GM19467 (cell line): ENCODE results near the gene REEP6.
A peak's percentile ranks its signal among the peaks of the same experiment; 100 is the strongest.

Experiments
- ATAC-seq: cut with Tn5 transposase; IDR thresholded peaks from one replicate; pipeline ENCODE4 v1.9.1; 2021; ENCODE audit warnings: mild to moderate bottlenecking, moderate library complexity; ENCODE audit not compliant: unreplicated experiment

The REEP6 gene

DNA sequence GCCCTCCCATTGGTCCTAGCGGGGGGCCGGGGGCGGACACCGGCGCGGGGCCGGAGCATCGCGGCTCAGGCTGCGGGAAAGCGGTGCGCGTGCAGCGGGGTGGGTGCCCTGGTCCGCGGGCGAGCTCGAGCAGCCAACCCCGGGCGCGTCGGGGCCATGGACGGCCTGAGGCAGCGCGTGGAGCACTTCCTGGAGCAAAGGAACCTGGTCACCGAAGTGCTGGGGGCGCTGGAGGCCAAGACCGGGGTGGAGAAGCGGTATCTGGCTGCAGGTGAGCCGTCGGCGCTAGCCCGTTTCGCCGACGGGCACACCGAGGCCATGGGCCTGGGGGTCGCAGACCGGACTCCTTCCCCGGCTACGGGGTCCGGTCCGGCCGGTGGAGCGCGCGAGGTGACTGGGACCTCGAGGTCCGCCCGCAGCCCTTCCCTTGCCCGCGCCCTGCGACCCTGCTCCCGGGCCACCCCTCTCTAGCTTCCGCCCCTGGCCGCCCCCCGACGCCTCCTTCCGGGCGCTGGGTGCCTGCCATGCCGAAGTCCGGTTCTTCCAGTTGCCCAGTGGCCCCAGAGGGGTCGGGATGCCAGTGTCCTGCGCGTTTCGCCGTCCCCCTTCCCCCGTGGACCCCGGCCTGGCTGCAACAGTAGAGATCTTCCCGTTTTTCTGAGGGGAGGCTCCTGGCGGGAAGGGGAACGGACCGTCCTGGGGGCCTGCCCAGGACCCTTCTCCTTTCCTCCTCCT lies at the start of gene REEP6:
Gene REEP6, plus strand, starts transcription at position 68 of the 735 bp plus-strand sequence. Its CDS starts 89 bp downstream, at position 157.
- no peak for ATAC-seq

GRCh38 chr19:1441677-1442438 lies 49.1 kb upstream of the REEP6 start:
- ATAC-seq, result no peak

DNA sequence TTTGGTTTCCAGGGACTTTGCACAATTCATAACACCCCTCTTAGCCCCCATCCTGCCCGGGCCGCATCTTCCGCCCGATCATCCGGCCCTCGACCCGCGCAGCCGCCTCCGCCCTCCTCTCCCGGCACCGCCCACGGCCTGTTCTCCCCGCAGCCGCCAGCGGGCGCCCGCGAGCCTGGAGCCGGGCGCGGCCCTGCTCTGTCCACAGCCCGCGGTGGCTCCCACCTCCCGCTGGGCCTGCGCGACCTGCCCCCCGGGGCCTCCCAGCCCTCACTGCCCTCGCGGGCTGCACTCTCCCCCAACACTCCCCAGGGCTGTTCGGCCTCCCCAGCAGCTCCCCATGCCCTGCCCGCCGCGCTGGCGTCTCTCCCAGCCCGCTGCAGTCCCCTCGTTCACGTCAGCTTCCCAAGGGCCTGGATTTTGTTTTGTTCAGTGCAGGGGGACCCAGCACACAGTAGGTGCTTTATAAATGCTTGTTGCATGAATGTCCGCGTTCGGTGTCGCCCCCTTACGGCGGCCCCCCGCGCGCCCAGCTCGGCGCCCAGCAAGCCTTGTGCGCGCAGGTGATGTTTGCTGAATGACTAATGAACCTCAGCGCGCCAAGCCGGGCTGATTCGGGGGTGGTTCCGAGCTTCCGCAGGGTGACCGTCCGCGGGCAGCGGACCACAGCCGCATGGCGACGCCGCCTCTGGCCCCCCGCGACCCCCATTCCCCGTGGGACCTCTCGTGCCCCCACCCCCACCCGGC lies 45.6 kb upstream of the REEP6 start:
- peak; percentile 70 for ATAC-seq

DNA sequence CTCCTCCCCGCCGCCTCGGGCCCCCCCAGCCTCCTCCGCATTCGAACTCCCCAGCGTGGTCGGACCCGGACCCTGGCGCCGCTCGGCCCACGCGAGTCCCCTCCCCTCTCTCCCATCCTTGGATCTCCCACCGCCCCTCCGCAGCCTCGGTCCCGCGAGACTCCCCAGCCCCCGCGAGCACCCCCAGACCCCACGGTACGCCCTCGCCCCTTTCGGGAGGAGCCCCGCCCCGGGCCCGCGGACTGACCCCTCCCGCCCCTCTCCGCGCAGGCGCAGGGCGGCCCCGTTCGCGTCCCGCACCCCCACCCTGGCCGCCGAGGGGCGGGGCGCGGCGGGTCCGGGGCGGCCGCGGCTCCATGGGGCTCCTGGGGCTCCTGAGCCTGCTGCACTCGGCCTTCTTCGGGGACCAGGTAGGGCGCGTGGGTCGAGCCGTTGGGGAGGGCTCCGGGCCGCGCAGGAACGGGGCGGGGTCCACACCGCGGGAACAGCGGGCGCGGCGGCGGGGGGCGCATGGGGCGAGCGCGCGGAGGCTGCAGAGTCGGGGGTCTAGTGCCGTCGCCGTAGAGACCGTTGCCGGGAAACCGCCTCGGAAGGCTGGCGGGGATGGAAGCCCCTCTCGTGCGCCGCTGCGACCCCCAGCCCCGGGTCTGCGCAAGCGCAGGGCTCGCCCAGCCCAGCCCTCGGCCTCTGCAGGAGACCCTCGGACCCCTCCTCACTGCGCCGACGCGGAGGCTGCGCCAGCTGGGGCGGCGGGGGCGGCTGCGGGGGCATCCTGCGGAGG lies 44.9 kb upstream of the REEP6 start:
- ATAC-seq, result no peak

DNA sequence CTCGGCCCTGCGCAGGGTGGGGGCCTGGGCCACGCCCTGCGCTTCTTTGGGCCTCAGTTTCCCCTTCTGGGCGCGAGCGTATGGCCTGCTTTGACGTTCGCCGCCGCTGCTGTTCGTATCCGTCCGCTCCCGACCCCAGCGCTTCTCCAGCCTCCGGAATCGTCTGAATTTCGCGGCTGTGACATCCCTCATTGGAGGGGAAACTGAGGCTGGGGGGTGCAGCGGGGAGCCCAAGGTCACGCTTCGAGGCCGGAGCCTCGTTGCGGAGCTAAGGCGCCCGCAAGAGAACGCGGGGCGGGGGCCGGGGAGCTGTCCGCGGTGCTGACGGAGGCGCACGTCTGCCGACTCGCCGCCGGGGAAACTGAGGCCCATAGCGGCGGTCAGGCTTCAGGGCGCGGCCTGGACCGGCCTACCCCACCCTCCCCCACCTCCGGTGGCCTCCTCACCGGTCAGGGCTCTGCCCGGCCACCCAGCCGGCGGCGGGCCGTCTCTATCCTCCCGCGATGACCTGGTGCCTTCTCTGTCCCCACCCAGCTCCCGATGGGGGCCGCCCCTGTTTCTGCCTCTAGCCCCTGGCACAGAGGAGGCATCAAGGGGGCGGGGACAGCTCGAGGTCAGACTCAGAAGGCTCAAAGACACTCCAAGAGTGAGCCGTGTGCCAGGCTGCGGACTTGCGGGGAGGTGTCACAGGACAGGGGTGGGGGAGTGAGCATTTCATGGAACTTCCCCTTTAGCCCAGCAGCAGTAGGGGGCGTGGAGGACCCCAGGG lies 44.1 kb upstream of the REEP6 start:
- ATAC-seq, result no peak

DNA sequence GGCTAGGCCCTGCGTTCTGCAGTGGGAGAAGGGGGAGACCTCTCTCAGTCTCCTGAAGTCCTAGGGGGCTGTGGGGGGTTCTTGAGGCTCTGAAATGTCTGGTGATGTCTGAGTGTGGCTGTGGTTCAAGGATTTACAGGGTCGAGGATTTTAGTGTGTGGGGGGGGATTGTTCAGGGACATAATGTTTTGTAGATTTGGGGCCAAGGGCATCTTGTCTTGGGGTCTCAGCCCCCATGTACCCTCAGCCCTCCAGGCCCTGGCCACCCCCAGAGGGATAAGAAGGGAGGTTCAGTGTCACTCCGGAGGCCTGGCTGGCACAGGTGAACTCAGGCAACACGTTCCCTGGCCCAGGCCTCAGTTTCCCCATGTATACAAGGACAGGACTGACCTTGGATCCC lies 43.5 kb upstream of the REEP6 start:
- ATAC-seq, result no peak

DNA sequence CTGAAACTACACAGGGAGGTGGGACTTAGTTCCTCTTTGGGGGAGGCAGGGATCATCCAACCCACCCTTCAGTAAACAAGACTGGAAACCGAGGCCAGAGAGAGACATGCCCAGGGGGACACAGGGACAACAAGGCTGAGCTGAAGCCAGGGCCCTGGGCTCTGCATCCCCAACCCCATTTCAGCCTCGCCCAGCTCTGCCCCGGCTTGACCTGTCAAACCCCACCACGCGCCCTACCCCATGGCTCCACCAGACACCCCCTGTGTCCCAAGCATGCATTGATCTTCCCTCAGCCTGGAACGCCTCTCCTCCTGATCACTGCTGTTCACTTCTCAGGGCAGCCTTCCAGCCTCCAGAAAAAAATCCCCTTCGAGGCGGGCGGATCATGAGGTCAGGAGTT lies 43.0 kb upstream of the REEP6 start:
- no peak for ATAC-seq

DNA sequence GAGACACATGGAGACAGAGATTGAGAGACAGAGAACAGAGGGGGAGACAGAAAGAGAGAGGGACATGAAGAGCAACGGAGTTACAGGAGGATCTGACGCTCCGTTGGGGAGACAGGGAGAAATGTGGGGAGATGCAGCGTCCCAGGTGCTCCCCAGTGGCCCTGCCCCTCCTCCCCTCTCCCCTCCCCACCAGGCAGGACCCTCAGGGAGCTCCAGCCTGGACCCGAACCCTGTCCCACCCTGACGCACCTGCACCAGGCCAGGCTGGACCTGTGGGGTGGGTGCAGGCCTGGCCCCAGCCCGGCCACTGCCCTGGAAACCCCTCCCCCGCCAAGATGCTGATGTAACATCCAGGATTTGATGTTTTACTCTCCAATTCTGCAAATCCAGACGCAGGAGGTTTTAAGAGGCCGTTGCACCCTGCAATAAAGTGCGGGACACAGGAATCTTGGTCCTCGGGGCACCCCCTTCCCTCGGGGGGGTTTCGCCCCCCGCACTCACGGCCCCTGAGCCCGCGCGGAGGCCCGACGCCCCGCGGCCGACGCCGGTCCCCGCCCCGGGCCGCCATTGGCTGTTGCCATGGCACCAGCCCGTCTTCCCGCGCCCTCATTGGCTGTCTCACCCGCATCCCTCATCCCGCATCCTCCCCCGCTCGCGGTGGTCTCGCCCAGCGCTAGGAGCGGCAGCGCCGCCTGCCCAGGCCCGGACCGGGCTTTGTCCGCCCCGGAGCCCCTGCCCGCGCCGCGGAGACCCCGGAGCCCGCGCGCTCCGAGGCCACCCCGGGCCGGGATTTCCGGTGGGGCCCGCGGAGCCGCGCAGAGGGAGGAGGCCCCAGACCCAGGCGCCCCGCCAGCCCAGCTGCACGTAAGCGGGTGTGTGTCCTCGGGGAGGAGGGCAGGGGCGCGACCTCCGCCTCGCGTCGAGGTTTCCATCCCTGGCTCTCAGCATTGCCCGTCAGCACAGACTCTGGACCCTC lies 41.2 kb upstream of the REEP6 start, which contains the start of gene APC2:
Gene APC2, plus strand, starts transcription at position 655 of the 976 bp plus-strand sequence. CDS start 2,881 bp downstream, outside the sequence.
- ATAC-seq, result no peak

DNA sequence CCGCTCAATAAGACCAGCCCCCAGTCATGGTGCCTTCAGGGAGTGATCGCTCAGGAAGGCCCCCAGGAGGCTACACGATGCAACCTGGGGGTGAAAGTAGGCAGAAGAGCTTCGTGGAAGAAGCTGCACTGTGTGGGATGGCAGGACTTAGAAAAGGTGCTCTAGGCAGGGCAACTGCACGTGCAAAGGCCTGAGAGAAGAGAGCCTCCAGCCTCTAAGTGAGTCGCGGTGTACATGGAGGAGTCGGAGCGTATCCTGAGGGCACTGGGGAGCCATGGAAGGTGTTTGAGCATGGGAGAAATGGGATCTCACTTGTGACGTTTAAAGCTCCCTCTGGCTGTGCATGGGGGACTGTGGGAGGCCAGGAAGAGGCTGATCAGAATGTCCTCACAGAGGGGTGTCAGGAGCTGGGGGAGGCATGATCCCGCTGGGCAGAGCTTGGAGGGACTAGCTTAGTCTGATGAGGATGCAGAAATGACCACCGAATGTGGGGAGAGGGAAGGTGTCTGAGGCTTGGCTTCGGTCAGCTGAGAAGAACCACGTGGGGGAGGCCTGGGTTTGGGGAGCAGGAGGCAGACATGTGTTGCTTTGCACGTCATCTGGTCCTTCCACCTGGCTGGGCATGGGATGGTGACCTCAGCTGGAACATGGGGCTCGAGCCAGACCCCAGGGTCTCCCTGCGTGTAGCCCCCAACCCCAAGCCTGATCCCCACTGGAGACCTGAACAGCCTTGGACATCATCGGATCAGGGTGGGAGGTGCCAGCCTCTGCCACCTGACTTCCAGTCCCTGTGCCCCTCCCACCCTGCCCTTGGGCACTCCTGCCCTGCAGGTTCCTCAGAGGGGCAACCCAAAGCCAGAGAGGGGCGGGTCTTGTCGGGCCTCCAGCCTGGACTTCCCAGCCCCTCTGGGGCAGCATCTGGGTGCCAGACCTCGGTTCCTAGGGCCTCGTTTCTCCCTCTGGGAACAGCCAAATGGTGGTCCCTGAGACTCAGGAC lies 39.9 kb upstream of the REEP6 start:
- no peak for ATAC-seq

DNA sequence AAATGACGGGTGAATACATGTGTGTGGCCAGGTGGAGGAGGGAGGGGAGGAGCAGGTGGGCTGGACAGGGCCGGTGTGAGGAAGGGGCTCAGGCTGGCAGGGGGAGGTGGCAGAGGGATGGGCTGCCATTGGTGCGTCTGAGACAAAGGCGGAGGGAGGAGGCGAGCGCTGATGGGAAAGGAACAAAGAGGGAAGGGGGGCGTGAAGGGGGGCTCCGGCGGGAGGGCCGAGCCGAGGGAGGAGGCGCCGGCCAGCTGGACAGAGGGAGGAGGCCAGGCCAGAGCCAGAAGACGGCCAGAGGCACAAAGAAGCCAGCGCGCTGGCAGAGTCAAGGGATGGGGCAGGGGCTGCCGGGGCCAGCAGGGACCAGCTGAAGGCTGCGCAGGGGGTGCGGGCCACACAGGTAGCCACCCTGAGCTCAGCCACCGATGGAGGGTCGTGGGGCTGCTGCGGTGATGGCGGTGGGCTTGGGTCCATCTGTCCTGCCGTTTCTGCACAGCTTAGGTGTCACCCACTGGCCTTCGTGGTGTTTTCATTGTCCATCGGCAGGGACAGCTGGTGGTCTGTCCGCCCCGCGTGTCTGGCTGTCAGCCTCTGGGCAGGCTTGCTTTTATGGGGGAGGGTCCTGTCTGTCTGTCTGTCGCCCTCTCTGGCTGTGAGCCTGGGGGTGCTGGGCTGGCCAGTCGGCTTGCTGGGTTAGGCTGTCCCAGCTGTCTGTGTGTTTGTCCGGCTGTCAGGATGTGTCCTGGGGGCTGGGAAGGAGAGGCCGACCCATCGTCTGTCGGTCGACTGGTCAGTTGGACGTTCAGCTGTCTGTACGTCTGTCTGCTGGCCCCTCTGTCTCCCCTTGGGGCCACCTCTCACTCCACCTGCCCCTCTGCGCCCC lies 38.8 kb upstream of the REEP6 start:
- ATAC-seq, result no peak

DNA sequence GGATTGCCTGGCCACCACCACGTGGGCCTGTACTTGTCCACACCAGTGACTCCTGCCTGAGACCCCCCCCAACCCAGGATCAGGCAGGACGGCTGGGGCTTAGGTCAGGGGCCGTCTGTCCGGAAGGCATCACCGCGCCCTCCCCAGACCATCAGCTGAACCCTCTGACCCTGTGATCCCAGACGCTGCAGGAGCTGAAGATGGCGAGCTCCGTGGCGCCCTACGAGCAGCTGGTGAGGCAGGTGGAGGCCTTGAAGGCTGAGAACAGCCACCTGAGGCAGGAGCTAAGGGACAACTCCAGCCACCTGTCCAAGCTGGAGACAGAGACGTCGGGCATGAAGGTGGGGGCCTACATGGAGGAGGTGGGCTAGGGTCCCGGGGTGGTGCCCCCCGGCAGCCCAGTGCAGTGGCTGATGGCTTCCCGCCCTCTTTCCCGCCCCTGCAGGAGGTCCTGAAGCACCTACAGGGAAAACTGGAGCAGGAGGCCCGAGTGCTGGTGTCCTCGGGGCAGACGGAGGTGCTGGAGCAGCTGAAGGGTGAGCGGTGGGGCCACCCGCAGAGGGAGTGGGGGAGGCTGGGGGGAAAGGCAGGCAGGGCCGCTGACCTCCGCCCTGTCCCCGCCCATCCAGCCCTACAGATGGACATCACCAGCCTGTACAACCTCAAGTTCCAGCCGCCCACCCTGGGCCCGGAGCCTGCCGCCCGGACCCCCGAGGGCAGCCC lies 38.0 kb upstream of the REEP6 start:
- no peak for ATAC-seq

DNA sequence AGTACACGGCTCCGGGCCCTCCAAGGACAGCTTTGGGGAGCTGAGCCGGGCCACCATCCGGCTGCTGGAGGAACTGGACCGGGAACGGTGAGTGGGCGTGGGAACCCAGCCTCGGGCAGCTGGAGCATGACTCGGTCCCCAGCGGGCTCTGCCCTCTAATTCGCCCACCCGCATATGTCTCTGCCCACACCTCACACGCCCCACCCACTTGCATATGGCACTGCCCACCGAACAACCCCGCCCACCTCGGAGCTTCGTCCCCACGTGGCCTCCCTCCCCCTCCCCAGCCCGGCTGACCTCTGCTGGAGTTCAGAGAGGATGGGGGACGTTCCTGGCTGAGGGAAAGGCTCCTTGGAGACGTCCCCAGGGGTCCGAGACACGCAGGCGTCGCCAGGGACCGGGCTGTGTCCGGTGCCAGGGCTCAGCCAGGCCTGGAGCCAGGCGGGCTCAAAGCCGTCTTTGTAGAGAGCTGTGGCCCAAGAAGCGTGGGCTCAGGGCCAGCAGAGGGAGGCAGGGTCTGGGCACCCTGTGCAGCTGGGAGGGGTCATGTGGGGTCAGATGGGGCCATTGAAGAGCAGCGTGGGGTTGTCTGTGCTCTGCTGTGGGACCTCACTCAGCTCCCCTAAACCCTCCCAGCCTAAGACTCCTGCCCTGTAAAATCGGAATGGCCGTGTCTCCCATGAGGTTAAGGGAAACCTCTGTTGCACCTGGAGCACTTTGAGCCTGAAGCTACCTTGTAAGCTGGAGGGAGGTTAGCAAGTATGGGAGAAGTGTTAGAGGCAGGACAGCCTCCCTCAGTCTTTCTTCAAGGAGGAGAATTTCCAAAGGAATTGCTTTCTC lies 37.2 kb upstream of the REEP6 start:
- ATAC-seq, result no peak

DNA sequence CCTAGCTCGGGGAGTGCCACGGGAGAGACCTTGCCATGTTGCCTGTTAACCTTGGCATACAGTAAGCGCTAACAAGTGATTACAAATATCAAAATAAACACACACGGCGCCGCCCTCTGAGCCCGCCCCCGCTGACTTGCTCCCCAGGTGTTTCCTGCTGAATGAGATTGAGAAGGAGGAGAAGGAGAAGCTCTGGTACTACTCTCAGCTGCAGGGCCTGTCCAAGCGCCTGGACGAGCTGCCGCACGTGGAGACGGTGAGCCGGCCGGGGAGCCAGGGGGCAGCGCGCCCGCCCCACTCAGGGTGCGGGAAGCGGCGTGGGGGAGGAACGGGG lies 36.0 kb upstream of the REEP6 start:
- ATAC-seq, result no peak

GRCh38 chr19:1455336-1456120 lies 35.5 kb upstream of the REEP6 start:
- no peak for ATAC-seq
